GM23248 (cell line): ENCODE measurements around the gene ZC3H14. TPM values are rescaled to one million over a fixed set of nuclear protein-coding genes. Genes with fewer than 3 reads are reported as not detected.

Source experiments
- DNase-seq: peaks from one replicate; pipeline ENCODE4 v3.0.0-alpha.2; 2015
- H2AFZ ChIP-seq: fragments of 200-600 bp; sonication (generic); 2 replicates; pipeline ENCODE4 v1.6.1; 2016; ENCODE audit warnings: antibody characterized with exemption
- H3F3A ChIP-seq: fragments of 200-600 bp; sonication (generic); 2 replicates; pipeline ENCODE4 v1.6.1; 2016; ENCODE audit warnings: mild to moderate bottlenecking, antibody characterized with exemption, mixed run types; ENCODE audit not compliant: insufficient read depth
- H3K27ac ChIP-seq: fragments of 200-600 bp; sonication (generic); 2 replicates; pipeline ENCODE4 v1.5.1; 2016; ENCODE audit warnings: mild to moderate bottlenecking
- H3K27me3 ChIP-seq: fragments of 200-600 bp; sonication (generic); replicated peaks from 2 replicates; pipeline ENCODE4 v1.6.1; 2016; ENCODE audit warnings: mild to moderate bottlenecking; ENCODE audit not compliant: insufficient read depth
- H3K36me3 ChIP-seq: fragments of 200-600 bp; sonication (generic); 2 replicates; pipeline ENCODE4 v1.6.1; 2016; ENCODE audit warnings: low read depth, mild to moderate bottlenecking
- H3K4me1 ChIP-seq: fragments of 200-600 bp; sonication (generic); 2 replicates; pipeline ENCODE4 v1.6.1; 2016; ENCODE audit warnings: mild to moderate bottlenecking; ENCODE audit not compliant: insufficient read depth
- H3K4me2 ChIP-seq: fragments of 200-600 bp; sonication (generic); one replicate; pipeline ENCODE4 v1.6.1; 2016; ENCODE audit warnings: mild to moderate bottlenecking; ENCODE audit not compliant: unreplicated experiment
- H3K4me3 ChIP-seq: fragments of 200-600 bp; sonication (generic); 2 replicates; pipeline ENCODE4 v1.5.1; 2016; ENCODE audit warnings: mild to moderate bottlenecking
- H3K79me2 ChIP-seq: fragments of 200-600 bp; sonication (generic); 2 replicates; pipeline ENCODE4 v1.6.1; 2016; ENCODE audit warnings: mild to moderate bottlenecking; ENCODE audit not compliant: insufficient read depth
- H3K9ac ChIP-seq: fragments of 200-600 bp; sonication (generic); 2 replicates; pipeline ENCODE4 v1.6.1; 2016; ENCODE audit warnings: mild to moderate bottlenecking
- H3K9me2 ChIP-seq: fragments of 200-600 bp; sonication (generic); 2 replicates; pipeline ENCODE4 v1.6.1; 2016; ENCODE audit warnings: mixed run types, mild to moderate bottlenecking, moderate library complexity; ENCODE audit not compliant: insufficient read depth
- H3K9me3 ChIP-seq: fragments of 200-600 bp; sonication (generic); one replicate; pipeline ENCODE4 v1.6.1; 2017; ENCODE audit warnings: low read depth
- H4K20me1 ChIP-seq: fragments of 200-600 bp; sonication (generic); 2 replicates; pipeline ENCODE4 v1.6.0; 2016; ENCODE audit not compliant: insufficient read depth
- EZH2 ChIP-seq: fragments of 200-600 bp; sonication (generic); IDR thresholded peaks from 2 replicates; pipeline ENCODE4 v1.6.1; 2018; ENCODE audit warnings: antibody characterized with exemption, mild to moderate bottlenecking; ENCODE audit not compliant: insufficient read depth, poor library complexity, severe bottlenecking
- EZH2phosphoT487 ChIP-seq: fragments of 200-600 bp; sonication (generic); IDR thresholded peaks from 2 replicates; pipeline ENCODE4 v1.6.1; 2018; ENCODE audit warnings: antibody characterized with exemption, moderate library complexity, mild to moderate bottlenecking, low read depth; ENCODE audit not compliant: insufficient read depth
- WGBS, 2 experiments: methylation state at CpG; one replicate each; pipeline ENCODE4 v1.1.6; 2015 to 2017; ENCODE audit warnings: low lambda C conversion rate in 2 of 2, low coverage in 1 of 2; ENCODE audit errors: missing lambda C conversion rate in 2 of 2; 5-methylcytosine and 5-hydroxymethylcytosine counted together
- in situ Hi-C: fragments of 300-500 bp; cut with MboI; formaldehyde crosslinking; loops from 2 replicates; pipeline ENCODE4 v1.15.0; 2020
- polyA plus RNA-seq: library from polyadenylated mRNA; unstranded; fragments of >200 nt; fragmentation: Nextera tagmentation; extraction: Ambion mirVana; gene quantifications from 2 replicates; pipeline ENCODE4 v1.2.1, GENCODE V29; 2016
- total RNA-seq: library from RNA; depleted of rRNA; stranded (reverse); fragments of >200 nt; shearing (Covaris generic); gene quantifications from 2 replicates; pipeline ENCODE4 v1.2.3, GENCODE V29; 2014

Gene ZC3H14
- total and polyA plus RNA-seq, 2 experiments from 2014 or later = 65.6 to 70.0 TPM

- peaks cover 52% of the 10 kb centered on the region for H3K79me2 ChIP-seq
- no peak for TF ChIP-seq EZH2
- TF ChIP-seq EZH2phosphoT487 = no peak
- no peaks in the 10 kb centered on the region for H3K27me3 ChIP-seq
- H4K20me1 ChIP-seq = no peaks in the 10 kb centered on the region
- no peaks in the 10 kb centered on the region for H3K9me2 ChIP-seq
- H3K4me3 ChIP-seq = peak overlapping the region; percentile 99
- in situ Hi-C loops = loop anchor here (25.0 kb wide), 1 partner anchor 542 kb away; the partner anchor contains the start of gene GPR65
- peak; percentile 51 for DNase-seq
- H3K36me3 ChIP-seq = 0 out of 2 replicates have a peak, but pooled peaks cover 4% of the 10 kb centered on the region
- WGBS, 2 experiments = 1% methylated on average over 19 of the region's 19 CpGs
- H3K9me3 ChIP-seq = no peaks in the 10 kb centered on the region
- H3K4me1 ChIP-seq = peaks cover 35% of the 10 kb centered on the region
- peak overlapping the region; percentile 99 for H3K4me2 ChIP-seq
- H2AFZ ChIP-seq = peak overlapping the region; percentile 84
- peaks cover 22% of the 10 kb centered on the region for H3F3A ChIP-seq
- H3K9ac ChIP-seq = peak overlapping the region; percentile 85
- H3K27ac ChIP-seq = peak overlapping the region; percentile 65
Measured at GRCh38 chr14:88553886-88554456, 8.9 kb upstream of the ZC3H14 start.

GRCh38 chr14:88554457-88555286 lies 8.2 kb upstream of the ZC3H14 start, which contains the start of gene PTPN21:
PTPN21 (minus strand) TSS chr14:88555007; CDS start chr14:88550417, 4,590 bp downstream.
- peak within 1 kb of the TSS; percentile 65 for H3K27ac ChIP-seq
- TF ChIP-seq EZH2phosphoT487 (no peak), EZH2 (no peak)
- H4K20me1 ChIP-seq = no peaks in the 10 kb centered on the region
- no peaks in the 10 kb centered on the region for H3K9me3 ChIP-seq
- peak; percentile 88 for DNase-seq
- no peaks in the 10 kb centered on the region for H3K36me3 ChIP-seq
- WGBS, 2 experiments = 1% methylated on average over 57 to 61 of the region's 103 CpGs
- peaks cover 22% of the 10 kb centered on the region for H3F3A ChIP-seq
- peak within 1 kb of the TSS; percentile 99 for H3K4me2 ChIP-seq
- no peaks in the 10 kb centered on the region for H3K9me2 ChIP-seq
- H3K27me3 ChIP-seq = no peaks in the 10 kb centered on the region
- H3K4me1 ChIP-seq = peaks cover 36% of the 10 kb centered on the region
- in situ Hi-C loops = loop anchor here (25.0 kb wide), 1 partner anchor 542 kb away; the partner anchor contains the start of gene GPR65
- H3K79me2 ChIP-seq = peaks cover 45% of the 10 kb centered on the region
- H2AFZ ChIP-seq = peak within 1 kb of the TSS; percentile 84
- peak within 1 kb of the TSS; percentile 85 for H3K9ac ChIP-seq
- H3K4me3 ChIP-seq = peak within 1 kb of the TSS; percentile 99

- H4K20me1 ChIP-seq = no peaks in the 10 kb centered on the region
- H3K9ac ChIP-seq = no peak overlapping the region
- peak; percentile 62 for DNase-seq
- peak overlapping the region; percentile 16 for H3K4me2 ChIP-seq
- in situ Hi-C loops = loop anchor here (25.0 kb wide), 1 partner anchor 544 kb away; the partner anchor contains the start of gene GPR65
- no peak overlapping the region for H3K4me3 ChIP-seq
- peaks cover 31% of the 10 kb centered on the region for H3F3A ChIP-seq
- H3K4me1 ChIP-seq = peaks cover 38% of the 10 kb centered on the region
- H3K27me3 ChIP-seq = no peaks in the 10 kb centered on the region
- no peaks in the 10 kb centered on the region for H3K9me3 ChIP-seq
- TF ChIP-seq EZH2 (no peak), EZH2phosphoT487 (no peak)
- peak overlapping the region; percentile 43 for H2AFZ ChIP-seq
- no peaks in the 10 kb centered on the region for H3K9me2 ChIP-seq
- H3K27ac ChIP-seq = peak overlapping the region; percentile 15; the same call in 1 of the 2 replicates
- H3K36me3 ChIP-seq = no peaks in the 10 kb centered on the region
- H3K79me2 ChIP-seq = peaks cover 27% of the 10 kb centered on the region
- WGBS, 2 experiments = 36 to 41% methylated on average over 3 of the region's 3 CpGs
Measured at GRCh38 chr14:88556581-88556980, 6.3 kb upstream of the ZC3H14 start.

GRCh38 chr14:88559852-88560251 lies 3.0 kb upstream of the ZC3H14 start:
- 0 to 4% methylated on average over 1 of the region's 1 CpG for WGBS, 2 experiments
- no peaks in the 10 kb centered on the region for H3K36me3 ChIP-seq
- no peak overlapping the region for H3K4me3 ChIP-seq
- in situ Hi-C loops = loop anchor here (25.0 kb wide), 1 partner anchor 548 kb away; the partner anchor contains the start of gene GPR65
- peaks cover 34% of the 10 kb centered on the region for H3K4me1 ChIP-seq
- TF ChIP-seq EZH2 = no peak
- no peak for TF ChIP-seq EZH2phosphoT487
- no peak overlapping the region for H3K4me2 ChIP-seq
- peak overlapping the region; percentile 64 for H2AFZ ChIP-seq
- H3K27me3 ChIP-seq = no peaks in the 10 kb centered on the region
- no peak overlapping the region for H3K9ac ChIP-seq
- peaks cover 15% of the 10 kb centered on the region for H3K79me2 ChIP-seq
- DNase-seq = peak; percentile 78
- H3K27ac ChIP-seq = no peak overlapping the region
- peaks cover 31% of the 10 kb centered on the region for H3F3A ChIP-seq
- no peaks in the 10 kb centered on the region for H3K9me3 ChIP-seq
- no peaks in the 10 kb centered on the region for H3K9me2 ChIP-seq
- peaks cover 7% of the 10 kb centered on the region; the same call in 1 of the 2 replicates for H4K20me1 ChIP-seq
